HL-60/S4 treated with retinoic acid at 250 ng/mL for 4 days and 3 days (cell line): ENCODE results near the gene KIF18B.

Experiments
- in situ Hi-C: fragments of 300-500 bp; cut with MboI; formaldehyde crosslinking; loops from 2 replicates; pipeline ENCODE4 v1.7.0; 2022; ENCODE audit warnings: low sequenced_read_pairs

Gene KIF18B

DNA sequence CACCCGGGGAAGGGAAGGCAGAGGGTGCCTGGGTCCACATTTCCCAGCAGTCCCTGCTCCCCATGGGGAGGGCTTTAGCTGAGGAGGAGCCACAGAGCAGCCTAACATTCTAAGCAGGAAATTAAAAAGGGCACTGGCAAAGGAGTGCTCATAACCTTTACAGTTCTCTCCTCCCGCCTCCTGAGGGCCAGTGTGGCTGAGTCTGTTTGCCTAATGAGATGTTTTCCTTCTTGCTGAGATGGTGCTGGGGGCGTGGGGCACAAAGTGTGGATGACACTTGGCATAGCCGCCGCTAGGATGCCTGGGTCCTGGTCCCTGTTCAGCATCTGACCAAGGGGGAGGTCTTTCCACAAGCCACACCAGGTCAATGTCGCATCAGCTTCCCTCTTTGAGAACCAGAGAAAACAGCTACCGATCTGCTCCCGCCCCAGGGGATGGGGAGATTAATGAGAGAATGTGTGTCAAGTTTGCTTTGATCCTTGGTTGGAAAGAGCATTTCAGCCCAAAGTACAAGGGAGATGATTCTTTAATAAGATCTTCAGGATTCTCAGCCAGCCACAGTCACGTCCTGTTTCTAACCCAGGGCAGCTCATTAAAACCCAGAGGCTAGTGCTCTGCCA lies 5.8 kb downstream of the KIF18B start:
- in situ Hi-C loops, result no loop called here

DNA sequence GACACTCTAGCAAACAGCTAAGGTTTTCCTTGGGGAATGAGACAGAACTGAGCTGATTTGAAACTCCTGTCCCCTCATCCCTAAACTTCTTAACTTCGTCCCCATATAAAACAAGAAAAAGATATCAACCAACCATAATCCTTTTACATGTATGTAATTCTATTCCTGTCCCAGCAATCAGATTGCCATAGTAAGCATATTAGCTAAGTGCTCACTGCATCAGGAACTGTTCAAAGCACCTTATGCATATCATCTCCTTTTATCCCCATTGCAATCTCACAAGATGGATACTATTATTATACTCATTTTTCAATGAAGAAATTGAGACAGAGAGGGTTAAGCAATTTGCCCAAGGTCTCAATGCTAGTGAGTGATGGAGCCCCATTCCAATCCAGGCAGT lies 6.8 kb downstream of the KIF18B start:
- in situ Hi-C loops, result no loop called here

DNA sequence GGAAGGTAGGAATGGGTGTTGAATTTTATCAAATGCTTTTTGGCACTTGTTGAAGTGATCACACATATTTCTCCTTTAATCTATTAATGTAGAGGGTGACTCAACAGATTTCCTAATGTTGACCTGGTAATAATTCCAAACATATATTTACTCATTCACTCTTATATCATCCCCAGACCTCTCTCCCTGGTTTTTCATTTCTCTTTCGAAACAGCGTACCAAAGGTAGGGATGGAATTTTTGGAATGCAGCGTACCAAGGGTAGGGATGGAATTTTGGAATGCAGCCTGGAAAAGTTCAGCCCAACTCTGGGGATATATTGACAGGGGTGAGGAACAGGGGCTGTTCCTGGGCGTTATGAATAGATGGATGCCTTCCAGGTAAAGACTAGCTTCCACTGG lies 7.3 kb downstream of the KIF18B start:
- in situ Hi-C loops, result no loop called here

DNA sequence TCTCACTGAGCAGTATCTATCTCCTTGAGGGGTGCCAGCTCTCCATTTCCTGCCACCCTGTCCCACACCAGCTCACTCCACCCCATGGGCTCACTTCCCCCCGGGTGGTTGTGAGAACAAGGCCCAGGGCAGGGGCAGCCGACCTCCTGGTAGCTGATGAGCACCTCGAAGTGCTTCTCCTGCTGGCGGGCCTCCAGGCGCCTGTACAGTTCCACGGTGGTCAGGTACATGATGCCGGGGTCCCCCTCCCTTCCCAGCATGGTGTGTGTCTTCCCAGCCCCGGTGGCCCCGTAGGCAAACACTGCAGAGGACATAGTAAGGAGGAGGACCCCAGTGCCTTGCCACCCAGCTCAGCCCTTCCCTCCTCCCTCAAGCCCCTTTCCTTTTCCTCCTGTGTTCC lies 12.5 kb downstream of the KIF18B start:
- in situ Hi-C loops, result no loop called here

DNA sequence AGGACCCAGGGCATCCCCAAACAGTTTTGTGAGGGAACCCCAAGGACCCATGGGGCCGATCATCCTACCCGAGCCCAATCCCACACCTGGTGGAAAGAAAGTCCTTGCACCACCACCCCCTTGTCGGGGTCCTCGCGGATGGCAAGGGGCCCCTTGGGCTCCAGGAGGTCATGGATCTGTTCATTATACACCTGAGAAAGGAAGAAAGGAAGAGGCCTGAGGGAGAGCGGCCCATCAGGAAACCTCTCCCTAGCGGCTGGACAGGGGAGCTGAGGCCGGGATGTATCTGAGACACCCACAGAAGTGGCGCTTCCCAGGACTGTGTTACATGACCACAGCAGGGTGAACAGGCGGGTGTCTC lies 12.8 kb downstream of the KIF18B start:
- in situ Hi-C loops, result no loop called here

DNA sequence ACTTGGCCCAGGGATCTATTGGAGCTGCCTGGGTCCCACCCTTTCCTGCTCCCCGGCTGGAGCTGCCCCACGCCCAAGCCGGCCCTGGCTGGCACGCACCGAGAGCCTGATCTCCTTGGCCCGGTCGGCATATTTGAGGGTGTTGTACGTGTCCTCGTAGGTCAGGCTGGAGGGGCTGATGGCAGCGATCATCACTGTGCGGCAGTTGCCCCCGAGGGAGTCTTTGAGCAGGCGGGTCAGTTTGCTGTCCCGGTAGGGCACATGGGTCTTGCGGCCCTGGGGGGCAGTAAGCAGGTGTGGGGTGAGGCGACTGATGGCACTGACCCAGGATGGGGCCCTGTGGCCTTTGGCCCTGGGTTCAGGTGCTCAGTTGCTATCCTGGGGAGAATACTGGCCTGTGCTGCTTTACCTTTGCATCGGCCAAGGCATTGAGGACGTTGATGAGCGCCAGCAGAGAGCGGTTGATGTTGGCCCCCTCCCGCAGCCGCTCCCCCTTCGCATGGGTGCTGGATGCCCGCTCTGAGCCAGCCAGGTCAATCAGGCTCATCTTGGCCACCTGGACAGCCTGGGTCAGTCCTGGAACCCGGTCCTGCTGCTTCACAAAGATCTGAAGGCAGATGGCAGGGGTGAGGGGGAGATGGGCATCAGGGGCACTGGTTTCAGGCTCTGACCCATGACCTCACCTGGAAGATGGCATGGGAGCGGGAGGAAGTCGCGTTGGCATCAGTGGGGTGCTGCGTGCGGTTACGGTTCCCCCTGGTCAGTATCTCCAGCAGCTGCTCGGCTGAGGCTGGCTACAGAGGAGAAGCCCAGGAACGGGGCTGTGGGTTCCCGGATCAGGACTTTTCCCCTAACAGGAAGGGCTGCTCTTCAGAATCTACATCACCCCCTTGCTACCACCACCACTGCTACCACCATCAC lies 13.5 kb downstream of the KIF18B start:
- in situ Hi-C loops, result no loop called here

DNA sequence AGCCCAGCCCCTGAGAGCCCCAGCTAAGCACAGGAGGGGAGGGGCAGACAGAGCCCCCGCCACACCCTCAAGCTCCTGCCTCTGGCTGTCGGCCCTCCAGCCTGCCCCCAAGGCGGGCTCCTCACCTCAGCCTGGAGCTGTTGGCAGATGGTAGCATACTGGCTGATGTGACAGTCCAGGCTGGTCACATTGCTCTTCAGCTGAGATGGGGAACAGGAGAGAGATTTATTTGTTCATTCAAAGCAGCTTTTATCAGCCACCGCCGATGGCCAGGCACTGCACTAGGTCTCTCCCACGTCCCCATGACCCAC lies 14.8 kb downstream of the KIF18B start:
- in situ Hi-C loops, result no loop called here

DNA sequence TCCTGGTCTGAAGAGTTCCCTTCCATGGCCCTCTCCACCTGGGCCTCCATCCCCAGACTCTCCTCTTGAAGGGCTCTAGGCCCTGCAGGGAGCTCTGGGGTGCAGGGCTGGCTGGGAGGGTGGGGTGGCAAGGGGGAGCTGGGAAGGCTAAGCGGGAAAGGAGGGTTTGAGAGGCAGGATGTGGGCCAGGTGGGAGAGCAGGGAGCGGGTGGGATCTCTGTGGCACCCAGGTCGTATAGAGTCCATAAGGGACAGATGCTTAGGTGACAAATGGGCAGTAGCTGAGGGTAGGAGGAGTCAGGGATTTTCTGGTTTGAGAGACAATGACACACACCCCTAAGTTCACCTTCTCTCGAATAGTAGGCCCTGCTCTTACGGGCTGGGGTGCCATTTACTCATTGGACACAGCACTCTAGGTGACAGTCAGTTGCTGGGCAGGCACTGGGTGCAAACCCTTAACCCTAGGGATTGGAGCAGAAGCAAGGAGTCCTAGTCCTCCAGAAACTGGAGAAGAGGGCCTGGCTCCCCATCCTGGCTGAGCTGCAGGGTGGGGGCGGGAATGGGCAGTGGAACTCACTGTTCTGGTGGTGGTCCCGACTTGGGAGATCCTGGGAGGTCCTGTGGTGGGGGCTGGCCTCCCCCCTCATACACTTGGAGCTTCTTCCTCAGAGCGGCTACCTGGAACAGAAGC lies 15.3 kb downstream of the KIF18B start:
- in situ Hi-C loops, result no loop called here

DNA sequence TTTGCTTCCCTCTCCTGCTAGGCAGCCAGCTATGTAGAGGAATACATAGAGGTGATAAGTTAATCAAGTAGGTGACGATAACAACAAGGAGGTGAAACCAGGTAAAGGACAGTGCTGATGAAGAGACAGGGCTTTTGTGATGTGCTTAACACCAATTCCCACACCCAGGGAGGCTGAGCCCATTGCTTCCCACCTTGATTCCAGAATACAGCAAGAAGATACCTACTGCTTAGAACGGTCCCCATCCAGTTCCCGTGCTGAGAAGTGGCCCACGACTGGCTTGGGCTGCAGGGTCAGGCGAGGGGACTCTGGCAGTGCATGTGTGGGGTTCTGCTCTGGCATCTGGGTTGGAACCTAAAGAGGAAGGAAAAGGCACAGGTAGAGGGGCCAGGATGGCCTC lies 16.2 kb downstream of the KIF18B start:
- in situ Hi-C loops, result no loop called here

DNA sequence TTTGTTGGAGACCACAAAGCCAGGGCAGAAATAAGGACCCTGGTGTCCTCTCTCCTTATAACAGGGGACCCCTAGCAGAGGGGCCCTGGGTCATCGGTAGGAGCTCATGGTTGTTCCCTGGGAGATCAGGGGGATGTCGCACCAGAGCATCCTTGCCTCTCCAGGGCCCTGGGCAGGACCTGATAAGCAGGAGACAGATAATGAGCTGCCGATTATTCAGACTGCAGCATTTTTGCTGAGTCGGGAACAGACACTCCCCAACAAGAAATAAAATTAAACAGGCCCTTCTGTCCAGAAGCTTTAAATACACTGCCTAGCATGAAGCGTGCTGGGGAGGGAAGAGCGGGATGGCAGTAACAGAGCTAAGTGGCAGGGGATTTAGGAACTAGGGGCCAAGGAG lies 16.9 kb downstream of the KIF18B start:
- in situ Hi-C loops, result no loop called here

DNA sequence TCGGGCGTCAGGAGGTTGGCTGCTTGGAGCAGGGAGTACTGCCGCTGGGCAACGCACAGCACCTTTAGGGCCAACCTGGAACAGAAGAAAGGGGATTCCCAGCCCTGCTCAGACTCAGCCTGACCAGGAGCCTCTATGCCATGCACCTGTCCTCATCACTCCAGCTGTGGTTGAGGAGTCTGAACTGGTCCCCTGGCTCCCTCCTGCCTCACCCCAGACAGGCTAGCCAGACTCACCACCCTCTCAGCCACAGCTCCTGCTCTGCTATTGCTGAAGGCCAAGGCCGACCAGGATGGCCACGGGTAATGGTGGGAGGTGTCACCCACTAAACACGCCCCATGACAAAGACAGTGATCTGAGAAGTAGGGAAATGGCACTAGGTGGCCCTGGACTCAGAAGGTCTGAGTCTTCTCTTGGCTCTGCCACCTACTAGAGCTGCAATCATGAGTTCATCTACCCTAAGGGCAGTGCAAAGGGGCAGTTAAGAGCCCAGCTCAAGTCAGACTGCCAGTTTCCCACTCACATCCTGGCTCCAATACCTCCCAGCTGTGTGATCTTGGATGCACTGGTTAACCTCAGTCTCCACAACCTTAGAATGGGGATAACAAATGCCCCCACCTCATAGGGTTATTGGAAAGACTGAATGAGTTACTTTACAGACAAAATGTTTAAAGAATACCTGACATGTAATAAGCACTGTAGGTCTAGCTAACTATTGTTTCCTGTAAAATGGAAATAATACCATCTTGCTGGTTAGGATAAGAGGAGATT lies 18.4 kb downstream of the KIF18B start:
- in situ Hi-C loops, result loop anchor here (10.0 kb wide), 2 partner anchors 86 to 166 kb away; no protein-coding TSS in a partner anchor

DNA sequence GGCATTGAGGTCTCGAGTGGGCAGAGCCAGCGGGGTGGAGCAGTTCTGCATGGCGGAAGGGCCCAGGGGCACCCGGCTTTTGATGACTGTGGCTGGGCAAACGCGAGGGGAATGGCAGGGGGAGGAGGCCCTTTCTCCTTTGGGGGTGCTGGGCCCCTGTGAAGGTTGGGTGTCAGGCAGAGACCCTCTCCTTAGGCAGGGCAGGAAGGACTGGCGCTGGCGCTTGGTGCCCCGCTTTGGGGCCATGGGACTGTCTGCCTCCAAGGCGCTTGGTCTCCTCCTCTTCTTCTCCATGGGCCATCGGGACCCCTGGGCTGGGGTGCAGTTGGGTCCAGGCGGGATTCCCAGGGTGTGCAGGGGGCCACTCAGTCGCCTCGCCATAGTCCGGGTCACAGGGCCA lies 19.4 kb downstream of the KIF18B start:
- in situ Hi-C loops, result loop anchor here (10.0 kb wide), 2 partner anchors 87 to 167 kb away; no protein-coding TSS in a partner anchor

DNA sequence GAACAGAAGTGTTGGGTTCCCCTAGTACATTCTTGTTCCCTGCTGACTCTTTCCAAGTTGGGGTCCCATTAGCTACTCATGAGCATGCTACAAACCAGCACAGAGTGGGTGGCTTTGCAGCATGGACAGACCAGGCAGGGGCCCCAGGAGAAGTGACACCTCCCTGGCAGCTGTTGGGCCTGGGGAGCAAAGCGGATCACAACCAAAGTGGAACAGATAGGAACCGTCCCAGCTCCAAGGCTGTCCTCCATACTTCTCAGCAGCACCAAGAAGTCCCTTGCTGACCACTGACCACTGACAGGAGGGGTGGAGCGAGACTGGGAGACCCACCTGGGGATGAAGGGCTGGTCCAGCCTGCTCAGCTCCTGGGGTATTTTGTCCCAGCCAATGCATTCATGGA lies 19.9 kb downstream of the KIF18B start:
- in situ Hi-C loops, result loop anchor here (10.0 kb wide), 2 partner anchors 87 to 167 kb away; no protein-coding TSS in a partner anchor

DNA sequence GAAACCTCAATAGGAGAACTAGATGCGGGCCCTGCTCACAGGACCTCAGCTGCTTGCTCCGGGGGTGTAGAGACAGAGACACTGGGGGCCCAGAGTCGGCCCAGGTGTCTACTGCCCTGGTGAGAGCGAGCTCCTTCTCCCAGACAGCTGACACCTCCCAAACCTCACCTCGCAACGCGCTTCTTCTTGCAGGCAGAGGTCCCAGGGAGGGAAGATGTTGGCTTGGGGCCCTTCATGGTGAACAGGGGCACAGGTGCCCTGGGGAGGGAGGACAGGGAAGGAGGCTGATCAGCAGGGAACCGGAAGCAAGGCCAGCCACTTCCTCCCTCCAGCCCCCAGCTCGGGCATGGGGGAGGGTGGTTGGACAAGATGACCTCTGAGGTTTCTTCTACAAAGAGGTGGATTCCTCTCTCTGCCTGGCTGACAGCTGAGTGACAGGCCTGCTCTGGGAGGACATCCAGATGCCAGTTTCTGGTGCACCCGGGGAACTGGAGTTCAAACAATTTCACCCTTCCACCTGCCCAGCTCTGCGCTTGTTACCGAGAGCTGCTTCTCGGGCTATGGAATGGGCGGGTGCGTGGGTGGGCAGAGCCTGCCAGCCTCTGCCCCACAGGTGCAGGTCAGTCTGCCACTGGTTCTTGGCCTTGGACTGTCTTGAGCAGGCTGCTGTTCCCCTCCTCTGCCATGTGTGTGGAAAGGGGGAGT lies 20.6 kb downstream of the KIF18B start:
- in situ Hi-C loops, result loop anchor here (10.0 kb wide), 2 partner anchors 88 to 168 kb away; no protein-coding TSS in a partner anchor

DNA sequence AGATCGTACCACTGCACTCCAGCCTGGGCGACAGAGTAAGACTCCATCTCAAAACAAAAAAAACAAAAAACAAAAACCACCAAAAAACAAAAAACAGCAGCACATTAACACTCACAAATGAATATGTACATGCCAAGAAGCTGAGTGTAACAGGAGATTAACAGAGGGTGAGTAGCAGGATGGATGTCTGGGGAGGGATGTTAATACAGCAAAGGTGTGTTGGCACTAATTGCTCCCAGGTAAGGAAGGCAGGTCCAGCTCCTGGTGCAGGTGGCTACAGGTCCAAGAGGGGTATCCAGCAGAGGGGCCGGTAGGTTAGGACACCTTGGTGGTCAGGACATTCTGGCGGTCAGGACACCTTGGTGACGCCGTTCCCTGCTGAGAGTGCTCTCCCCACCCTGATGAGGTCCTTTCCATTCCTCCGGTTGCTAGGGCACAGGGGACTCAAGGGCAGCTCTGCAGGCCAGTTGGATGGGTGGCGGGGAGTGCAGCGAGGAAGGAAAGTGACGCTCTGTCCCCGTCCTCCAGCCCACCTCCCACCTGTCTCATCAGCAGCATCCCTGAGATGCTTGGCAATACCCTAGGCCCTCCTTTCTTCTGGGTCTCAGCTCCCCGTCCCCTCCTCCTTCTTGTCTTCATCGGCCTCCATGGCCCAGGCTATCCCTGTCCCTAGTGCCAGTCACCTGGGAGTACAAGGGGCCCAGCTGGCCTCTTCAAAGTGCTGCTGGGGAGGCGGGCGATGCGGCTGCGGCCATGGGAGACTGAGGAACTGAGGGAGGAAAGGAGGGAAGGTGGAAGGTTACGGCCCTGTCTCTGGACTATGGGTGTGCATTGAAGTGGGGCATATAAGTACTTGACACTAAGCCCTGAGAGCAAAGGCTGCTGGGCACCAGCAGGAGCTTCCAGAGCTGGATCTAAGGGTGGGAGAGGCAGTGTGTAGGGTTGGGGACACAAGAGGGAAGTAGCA lies 21.6 kb downstream of the KIF18B start:
- in situ Hi-C loops, result loop anchor here (10.0 kb wide), 2 partner anchors 89 to 169 kb away; no protein-coding TSS in a partner anchor

DNA sequence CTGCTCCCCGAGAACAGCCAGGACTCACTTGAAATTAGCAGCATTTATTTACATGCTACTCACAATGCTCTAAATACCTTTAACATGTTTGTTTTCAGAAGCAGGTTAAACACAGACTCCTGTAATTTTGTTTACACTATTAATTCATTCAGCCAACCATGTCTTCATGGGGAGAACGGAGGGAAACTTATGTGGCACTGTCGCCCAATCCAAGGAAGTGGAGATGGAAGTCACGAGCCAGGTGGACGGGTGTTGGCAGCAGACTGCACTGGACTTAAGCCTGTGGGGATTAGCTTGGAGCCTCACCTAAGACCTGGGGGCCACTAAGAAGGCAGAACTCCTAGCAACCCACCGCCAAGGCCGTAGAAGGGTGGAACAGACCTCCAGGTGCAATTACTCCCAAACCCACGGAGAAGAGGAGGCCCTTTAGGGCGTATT lies 23.4 kb downstream of the KIF18B start:
- in situ Hi-C loops, result loop anchor here (10.0 kb wide), 2 partner anchors 91 to 171 kb away; no protein-coding TSS in a partner anchor

DNA sequence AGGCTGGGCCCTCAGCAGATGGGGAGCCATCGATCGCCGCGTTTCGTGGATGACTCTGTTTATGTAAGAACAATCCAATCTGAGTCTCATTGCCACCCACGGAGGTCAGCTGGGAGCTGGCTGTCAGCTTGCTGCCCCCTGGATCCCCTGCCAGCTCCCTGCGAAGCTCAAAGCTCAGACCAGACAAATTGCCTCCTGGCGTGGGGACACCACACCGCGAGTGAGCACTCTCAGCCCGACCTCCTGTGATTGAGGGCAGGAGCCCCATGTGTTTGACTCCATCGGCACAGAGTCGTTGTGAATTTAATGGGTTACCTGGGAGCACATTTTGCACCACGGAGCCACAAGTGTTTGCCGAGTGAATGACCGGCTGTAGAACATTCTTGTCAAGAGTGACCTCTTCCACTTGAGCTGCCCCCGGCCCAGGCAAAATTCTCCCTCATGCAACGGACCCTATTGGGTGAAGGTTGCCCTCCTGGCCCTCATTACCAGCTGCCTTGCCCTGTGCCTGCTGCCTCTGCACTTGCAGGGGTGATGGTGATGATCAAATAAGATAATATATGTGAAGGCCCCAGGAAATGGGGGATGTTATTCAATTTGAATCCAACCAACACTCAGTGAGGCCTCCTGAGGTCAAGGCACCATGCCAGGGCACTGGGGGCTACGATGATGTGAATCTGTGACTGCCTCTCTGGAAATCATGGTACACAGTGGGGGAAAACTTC lies 24.7 kb downstream of the KIF18B start:
- in situ Hi-C loops, result loop anchor here (10.0 kb wide), 2 partner anchors 92 to 172 kb away; no protein-coding TSS in a partner anchor

DNA sequence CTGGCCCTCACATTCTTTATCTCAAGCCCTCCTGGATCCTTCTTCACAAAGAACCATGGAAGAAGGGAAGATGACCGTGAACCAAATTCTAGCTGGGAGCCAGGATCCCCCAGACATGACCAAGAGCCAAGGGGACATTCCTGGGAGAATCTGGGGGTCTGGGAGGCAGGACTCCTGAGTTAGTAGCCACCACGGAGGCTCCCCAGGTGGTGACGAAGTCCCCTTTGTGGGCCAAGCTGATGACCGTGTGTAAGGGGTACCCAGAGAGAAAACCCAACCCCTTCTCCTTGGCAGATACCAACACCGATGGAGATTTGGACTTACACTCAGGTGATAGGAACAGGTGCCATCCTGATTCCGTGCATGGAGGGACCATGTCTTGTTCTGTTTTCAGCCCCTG lies 25.4 kb downstream of the KIF18B start:
- in situ Hi-C loops, result loop anchor here (10.0 kb wide), 2 partner anchors 93 to 173 kb away; no protein-coding TSS in a partner anchor
